Measurements from ENCODE around the gene APBA2.

GRCh38 chr15:29051422-29051821 lies 165.6 kb downstream of the APBA2 start:
- TF ChIP-seq CTCF (IDR thresholded peaks at IDR 0.05): no peak
- no peak for TF ChIP-seq POLR2AphosphoS5 (IDR thresholded peaks at IDR 0.05; ENCODE audit: low read depth, low read length)
- TF ChIP-seq, protein P1, sequence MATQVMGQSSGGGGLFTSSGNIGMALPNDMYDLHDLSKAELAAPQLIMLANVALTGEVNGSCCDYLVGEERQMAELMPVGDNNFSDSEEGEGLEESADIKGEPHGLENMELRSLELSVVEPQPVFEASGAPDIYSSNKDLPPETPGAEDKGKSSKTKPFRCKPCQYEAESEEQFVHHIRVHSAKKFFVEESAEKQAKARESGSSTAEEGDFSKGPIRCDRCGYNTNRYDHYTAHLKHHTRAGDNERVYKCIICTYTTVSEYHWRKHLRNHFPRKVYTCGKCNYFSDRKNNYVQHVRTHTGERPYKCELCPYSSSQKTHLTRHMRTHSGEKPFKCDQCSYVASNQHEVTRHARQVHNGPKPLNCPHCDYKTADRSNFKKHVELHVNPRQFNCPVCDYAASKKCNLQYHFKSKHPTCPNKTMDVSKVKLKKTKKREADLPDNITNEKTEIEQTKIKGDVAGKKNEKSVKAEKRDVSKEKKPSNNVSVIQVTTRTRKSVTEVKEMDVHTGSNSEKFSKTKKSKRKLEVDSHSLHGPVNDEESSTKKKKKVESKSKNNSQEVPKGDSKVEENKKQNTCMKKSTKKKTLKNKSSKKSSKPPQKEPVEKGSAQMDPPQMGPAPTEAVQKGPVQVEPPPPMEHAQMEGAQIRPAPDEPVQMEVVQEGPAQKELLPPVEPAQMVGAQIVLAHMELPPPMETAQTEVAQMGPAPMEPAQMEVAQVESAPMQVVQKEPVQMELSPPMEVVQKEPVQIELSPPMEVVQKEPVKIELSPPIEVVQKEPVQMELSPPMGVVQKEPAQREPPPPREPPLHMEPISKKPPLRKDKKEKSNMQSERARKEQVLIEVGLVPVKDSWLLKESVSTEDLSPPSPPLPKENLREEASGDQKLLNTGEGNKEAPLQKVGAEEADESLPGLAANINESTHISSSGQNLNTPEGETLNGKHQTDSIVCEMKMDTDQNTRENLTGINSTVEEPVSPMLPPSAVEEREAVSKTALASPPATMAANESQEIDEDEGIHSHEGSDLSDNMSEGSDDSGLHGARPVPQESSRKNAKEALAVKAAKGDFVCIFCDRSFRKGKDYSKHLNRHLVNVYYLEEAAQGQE (IDR thresholded peaks at IDR 0.05; ENCODE audit: insufficient read depth in 1 of 2, low read depth in 2 of 2, low read length in 1 of 2): no peak
- no peak for TF ChIP-seq TCF7L2 (IDR thresholded peaks at IDR 0.05; ENCODE audit: low read depth, low read length)
- no peak for TF ChIP-seq SIN3A (IDR thresholded peaks at IDR 0.05; ENCODE audit: borderline replicate concordance, insufficient read depth, low read depth, low read length)
